Vagina (tissue), 2 donors: ENCODE results near the gene HEATR5A. TPM values are rescaled to one million over a fixed set of nuclear protein-coding genes. Genes with fewer than 3 reads are reported as not detected.

Experiments used
- DNase-seq, 2 donors: peaks; one replicate each; pipeline ENCODE4 v3.0.0-alpha.2; 2017; ENCODE audit errors: extremely low spot score in 2 of 2
- H3K27ac ChIP-seq: fragments of 200-600 bp; sonication (generic); one replicate; pipeline ENCODE4 v1.5.1; 2019
- H3K27me3 ChIP-seq: fragments of 200-600 bp; sonication (generic); one replicate; pipeline ENCODE4 v1.5.1; 2019
- H3K36me3 ChIP-seq, 2 donors: fragments of 200-600 bp; sonication (generic); one replicate each; pipeline ENCODE4 v1.5.1; 2017 to 2019
- H3K4me1 ChIP-seq: fragments of 200-600 bp; sonication (generic); one replicate; pipeline ENCODE4 v1.5.1; 2019
- H3K4me3 ChIP-seq, 2 donors: fragments of 200-600 bp; sonication (generic); 1 replicate in 1 of 2; 2 replicates in 1 of 2; pipeline ENCODE4 v1.5.1; 2016 to 2019
- H3K9me3 ChIP-seq: fragments of 200-600 bp; sonication (generic); one replicate; pipeline ENCODE4 v1.5.1; 2019
- CTCF ChIP-seq, 3 experiments: fragments of 450-650 bp in 2 of 3; fragments of 200-600 bp in 1 of 3; sonication (generic) in 1 of 3; IDR thresholded peaks; one replicate each; pipeline ENCODE4 v1.5.1; 2017 to 2019; ENCODE audit warnings: antibody characterized with exemption in 3 of 3, mild to moderate bottlenecking in 2 of 3, moderate library complexity in 2 of 3
- POLR2A ChIP-seq, 2 donors: fragments of 450-650 bp; IDR thresholded peaks; one replicate each; pipeline ENCODE4 v1.6.1; 2017; ENCODE audit warnings: antibody characterized with exemption in 2 of 2, mild to moderate bottlenecking in 2 of 2, moderate library complexity in 2 of 2
- POLR2AphosphoS5 ChIP-seq, 2 donors: sonication (generic); formaldehyde crosslinking; IDR thresholded peaks; one replicate each; pipeline ENCODE4 v1.9.0; 2017; ENCODE audit warnings: antibody characterized with exemption in 2 of 2, mild to moderate bottlenecking in 2 of 2, low read depth in 1 of 2; ENCODE audit not compliant: insufficient read depth in 1 of 2
- intact Hi-C: fragments of 100-400 bp; cut with DNase I; formaldehyde crosslinking; loops from one replicate; pipeline ENCODE4 v1.15.1; 2023
- total RNA-seq: library from RNA; depleted of rRNA; stranded (reverse); fragments of >200 nt; gene quantifications from one replicate; pipeline ENCODE4 v1.2.3, GENCODE V29; 2016

Gene HEATR5A
- total RNA-seq, 1 donor from 2014 or later = 16.9 TPM

GRCh38 chr14:31300296-31300695, 120.1 kb downstream of the HEATR5A start:
- Histone ChIP-seq H3K4me1 (no peaks in the 10 kb centered on the region), H3K4me3 (no peak overlapping the region), H3K36me3 (peaks cover 0 to 21% of the 10 kb centered on the region in 2 donors), H3K27me3 (no peaks in the 10 kb centered on the region), H3K27ac (no peak overlapping the region), H3K9me3 (no peaks in the 10 kb centered on the region)
- TF ChIP-seq POLR2A (IDR thresholded peaks at IDR 0.05) = no peak
- TF ChIP-seq POLR2AphosphoS5 (IDR thresholded peaks at IDR 0.05; ENCODE audit: insufficient read depth in 1 of 2, low read depth in 1 of 2) = no peak
- TF ChIP-seq CTCF (IDR thresholded peaks at IDR 0.05) = no peak
- no peak for DNase-seq
- intact Hi-C loops = no loop called here

- H3K27ac ChIP-seq = no peak overlapping the region
- intact Hi-C loops = no loop called here
These were observed 122.5 kb downstream of the HEATR5A start for GRCh38 chr14:31297701-31298344.

GRCh38 chr14:31297112-31297511, 123.2 kb downstream of the HEATR5A start:
- intact Hi-C loops = no loop called here
- Histone ChIP-seq H3K4me3 (no peak overlapping the region), H3K4me1 (no peaks in the 10 kb centered on the region), H3K9me3 (no peaks in the 10 kb centered on the region), H3K27me3 (no peaks in the 10 kb centered on the region), H3K27ac (no peak overlapping the region), H3K36me3 (peaks cover 0 to 9% of the 10 kb centered on the region in 2 donors)
- no peak for DNase-seq
- TF ChIP-seq POLR2AphosphoS5 (IDR thresholded peaks at IDR 0.05; ENCODE audit: insufficient read depth in 1 of 2, low read depth in 1 of 2) (no peak), POLR2A (IDR thresholded peaks at IDR 0.05) (no peak), CTCF (IDR thresholded peaks at IDR 0.05) (no peak)

More at GRCh38 chr14:31297701-31298344, 122.5 kb downstream of the HEATR5A start:
- Histone ChIP-seq H3K4me3 (no peak overlapping the region), H3K9me3 (no peaks in the 10 kb centered on the region), H3K4me1 (no peaks in the 10 kb centered on the region), H3K27me3 (no peaks in the 10 kb centered on the region), H3K36me3 (peaks cover 0 to 9% of the 10 kb centered on the region in 2 donors)
- no peak for DNase-seq
- TF ChIP-seq CTCF (IDR thresholded peaks at IDR 0.05) (no peak), POLR2AphosphoS5 (IDR thresholded peaks at IDR 0.05; ENCODE audit: insufficient read depth in 1 of 2, low read depth in 1 of 2) (no peak), POLR2A (IDR thresholded peaks at IDR 0.05) (no peak)

GRCh38 chr14:31294746-31295405, 125.5 kb downstream of the HEATR5A start:
- Histone ChIP-seq H3K27me3 (no peaks in the 10 kb centered on the region), H3K27ac (no peak overlapping the region), H3K4me1 (no peaks in the 10 kb centered on the region), H3K9me3 (no peaks in the 10 kb centered on the region), H3K36me3 (peaks cover 0 to 1% of the 10 kb centered on the region in 2 donors), H3K4me3 (no peak overlapping the region)
- intact Hi-C loops = no loop called here
- no peak for TF ChIP-seq POLR2AphosphoS5 (IDR thresholded peaks at IDR 0.05; ENCODE audit: insufficient read depth in 1 of 2, low read depth in 1 of 2)
- no peak for TF ChIP-seq POLR2A (IDR thresholded peaks at IDR 0.05)
- no peak for TF ChIP-seq CTCF (IDR thresholded peaks at IDR 0.05)
- DNase-seq = no peak
